HG03139 (cell line): ENCODE results near the gene DNAH2.
A peak's percentile ranks its signal among the peaks of the same experiment; 100 is the strongest.

Source experiments
- ATAC-seq: cut with Tn5 transposase; IDR thresholded peaks from one replicate; pipeline ENCODE4 v1.9.1; 2021; ENCODE audit not compliant: unreplicated experiment

The DNAH2 gene

DNA sequence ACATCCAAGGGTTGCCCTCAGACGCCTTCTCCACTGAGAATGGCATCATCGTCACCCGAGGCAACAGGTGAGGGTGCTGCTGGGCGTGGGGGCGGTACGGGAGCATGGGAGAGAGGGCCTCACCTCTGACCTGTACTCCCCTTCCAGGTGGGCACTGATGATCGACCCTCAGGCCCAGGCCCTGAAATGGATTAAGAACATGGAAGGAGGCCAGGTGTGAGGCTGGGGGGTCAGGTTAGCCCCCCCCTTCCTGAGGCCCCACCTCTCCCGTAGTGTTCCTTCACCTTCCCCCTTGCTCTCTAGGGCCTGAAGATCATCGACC lies 100.1 kb downstream of the DNAH2 start:
- ATAC-seq: no peak

DNA sequence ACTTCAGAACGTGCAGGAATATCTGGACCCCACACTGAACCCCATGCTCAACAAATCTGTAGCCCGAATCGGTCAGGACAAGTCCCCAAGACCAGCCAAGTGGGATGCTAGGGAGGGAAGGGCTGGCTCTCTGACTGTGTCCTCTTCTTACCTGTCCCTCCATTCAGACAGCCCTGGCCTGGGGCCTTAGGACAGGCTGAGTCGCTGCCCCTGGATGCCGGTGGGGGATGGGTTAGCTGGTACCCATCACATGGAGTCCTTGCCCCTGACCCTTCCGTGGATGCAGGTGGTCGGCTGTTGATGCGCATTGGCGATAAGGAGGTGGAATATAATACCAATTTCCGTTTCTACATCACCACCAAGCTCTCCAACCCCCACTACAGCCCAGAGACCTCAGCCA lies 100.5 kb downstream of the DNAH2 start:
- no peak for ATAC-seq

DNA sequence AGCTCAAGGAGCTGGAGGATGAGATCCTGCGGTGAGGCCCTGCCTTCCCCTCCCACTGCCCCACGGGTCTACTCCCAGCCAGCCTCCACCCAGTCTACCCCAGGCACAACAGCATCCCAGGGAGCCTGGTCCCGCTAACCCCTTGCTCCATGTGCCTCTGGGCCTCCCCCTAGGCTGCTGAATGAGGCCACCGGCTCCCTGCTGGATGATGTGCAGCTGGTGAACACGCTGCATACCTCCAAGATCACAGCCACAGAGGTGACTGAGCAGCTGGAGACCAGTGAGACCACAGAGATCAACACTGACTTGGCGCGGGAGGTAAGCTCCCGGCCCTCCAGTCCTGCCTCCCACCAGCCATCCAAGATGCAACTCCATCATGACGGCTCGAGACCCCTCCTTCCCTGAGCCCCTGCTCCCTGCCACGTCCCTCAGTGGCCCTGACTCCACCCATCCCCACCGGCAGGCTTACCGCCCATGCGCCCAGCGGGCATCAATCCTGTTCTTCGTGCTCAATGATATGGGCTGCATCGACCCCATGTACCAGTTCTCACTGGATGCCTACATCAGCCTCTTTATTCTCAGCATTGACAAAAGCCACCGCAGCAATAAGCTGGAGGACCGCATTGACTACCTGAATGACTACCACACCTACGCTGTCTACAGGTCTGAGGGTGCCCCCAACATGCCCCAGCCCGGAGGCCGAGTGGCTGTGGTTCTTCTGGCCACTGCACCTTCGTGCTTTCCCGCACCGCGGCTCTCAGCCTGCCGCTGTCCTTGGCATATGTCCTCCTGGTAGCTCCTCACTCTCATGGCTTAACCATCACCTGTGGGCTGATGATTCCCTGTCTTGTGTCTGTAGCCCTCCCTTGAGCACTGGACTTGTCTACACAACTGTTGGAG lies 101.5 kb downstream of the DNAH2 start:
- no peak for ATAC-seq

DNA sequence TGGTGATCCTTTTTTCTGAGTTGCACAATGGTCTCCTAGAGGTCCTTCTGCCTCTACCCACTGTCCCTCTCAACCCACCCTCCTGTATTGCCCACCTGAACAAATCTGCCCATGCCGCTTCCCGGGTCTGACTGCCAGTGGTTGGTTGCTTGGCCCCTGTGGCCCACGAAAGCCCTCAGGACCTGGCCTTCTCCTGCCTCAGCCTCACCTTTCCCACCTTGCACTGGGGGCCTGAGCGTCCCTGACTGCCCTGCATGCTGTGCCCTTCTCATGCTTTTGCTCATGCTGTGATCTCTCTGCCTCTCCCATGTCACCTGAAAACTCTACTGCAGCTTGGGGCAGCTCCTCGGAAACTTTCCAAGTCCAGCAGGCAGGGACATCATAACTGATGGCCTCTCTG lies 102.7 kb downstream of the DNAH2 start:
- ATAC-seq: no peak

DNA sequence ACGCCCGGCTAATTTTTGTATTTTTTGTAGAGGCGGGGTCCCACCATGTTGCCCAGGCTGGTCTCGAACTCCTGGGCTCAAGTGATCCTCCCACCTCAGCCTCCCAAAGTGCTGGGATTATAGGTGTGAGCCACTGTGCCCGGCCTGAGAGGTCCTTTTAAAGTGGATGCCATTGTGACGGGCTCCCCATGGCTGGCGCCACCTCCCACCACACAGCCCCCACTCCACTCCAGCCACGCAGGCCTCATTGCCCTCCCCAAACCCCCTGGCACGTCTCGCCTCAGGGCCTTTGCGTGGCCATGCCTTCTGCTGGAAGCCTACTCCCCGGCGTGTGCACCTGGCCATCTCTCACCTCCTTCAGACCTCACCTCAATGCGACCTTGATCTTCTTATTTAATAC lies 104.6 kb downstream of the DNAH2 start:
- ATAC-seq: no peak

DNA sequence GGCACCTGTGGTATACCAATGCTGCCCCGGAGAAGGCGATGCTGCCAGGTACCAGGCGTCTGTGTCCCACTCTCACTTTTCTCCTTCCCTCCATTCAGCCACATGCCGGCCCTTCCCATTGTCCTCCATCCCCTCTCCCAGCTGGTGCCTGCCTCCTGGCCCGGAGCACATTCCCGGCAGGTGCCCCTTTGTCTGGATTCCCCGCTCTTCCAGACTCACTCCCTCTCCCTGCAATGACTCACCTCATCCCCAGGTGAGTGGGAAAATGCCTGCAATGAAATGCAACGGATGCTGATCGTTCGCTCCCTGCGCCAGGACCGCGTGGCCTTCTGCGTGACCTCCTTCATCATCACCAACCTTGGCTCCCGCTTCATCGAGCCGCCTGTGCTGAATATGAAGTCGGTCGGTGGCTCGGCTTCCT lies 106.0 kb downstream of the DNAH2 start:
- ATAC-seq: no peak

DNA sequence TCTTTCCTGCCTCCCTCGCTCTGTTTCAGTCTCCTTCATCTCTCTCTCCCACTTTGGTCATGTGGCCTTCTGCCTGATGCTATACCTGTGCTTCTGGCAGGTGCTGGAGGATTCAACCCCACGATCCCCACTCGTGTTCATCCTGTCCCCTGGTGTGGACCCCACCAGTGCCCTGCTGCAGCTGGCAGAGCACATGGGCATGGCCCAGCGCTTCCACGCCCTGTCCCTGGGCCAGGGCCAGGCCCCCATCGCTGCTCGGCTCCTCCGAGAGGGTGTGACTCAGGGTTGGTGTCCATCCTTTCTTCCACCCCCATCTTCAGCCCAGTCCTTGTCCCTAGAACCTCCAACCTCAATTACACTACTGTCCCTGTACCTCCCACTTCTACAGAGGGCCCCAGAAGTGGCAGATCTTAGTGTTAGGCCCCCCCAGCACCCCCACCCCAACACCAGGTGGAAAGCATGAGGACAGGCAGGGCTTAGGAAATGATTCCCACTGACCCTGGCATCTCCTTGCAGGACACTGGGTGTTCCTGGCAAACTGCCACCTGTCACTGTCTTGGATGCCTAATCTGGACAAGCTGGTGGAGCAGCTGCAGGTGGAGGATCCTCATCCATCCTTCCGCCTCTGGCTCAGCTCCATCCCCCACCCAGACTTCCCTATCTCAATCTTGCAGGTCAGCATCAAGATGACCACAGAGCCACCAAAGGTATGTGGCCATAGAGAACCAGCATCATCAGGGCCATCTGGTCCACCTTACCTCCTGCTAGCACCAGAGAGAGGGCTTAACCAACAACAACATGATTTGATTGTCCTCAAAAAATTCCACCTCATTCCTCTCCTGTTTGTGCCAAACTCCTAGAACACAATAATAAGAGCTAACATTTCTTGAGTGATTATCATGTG lies 106.7 kb downstream of the DNAH2 start:
- ATAC-seq: no peak

DNA sequence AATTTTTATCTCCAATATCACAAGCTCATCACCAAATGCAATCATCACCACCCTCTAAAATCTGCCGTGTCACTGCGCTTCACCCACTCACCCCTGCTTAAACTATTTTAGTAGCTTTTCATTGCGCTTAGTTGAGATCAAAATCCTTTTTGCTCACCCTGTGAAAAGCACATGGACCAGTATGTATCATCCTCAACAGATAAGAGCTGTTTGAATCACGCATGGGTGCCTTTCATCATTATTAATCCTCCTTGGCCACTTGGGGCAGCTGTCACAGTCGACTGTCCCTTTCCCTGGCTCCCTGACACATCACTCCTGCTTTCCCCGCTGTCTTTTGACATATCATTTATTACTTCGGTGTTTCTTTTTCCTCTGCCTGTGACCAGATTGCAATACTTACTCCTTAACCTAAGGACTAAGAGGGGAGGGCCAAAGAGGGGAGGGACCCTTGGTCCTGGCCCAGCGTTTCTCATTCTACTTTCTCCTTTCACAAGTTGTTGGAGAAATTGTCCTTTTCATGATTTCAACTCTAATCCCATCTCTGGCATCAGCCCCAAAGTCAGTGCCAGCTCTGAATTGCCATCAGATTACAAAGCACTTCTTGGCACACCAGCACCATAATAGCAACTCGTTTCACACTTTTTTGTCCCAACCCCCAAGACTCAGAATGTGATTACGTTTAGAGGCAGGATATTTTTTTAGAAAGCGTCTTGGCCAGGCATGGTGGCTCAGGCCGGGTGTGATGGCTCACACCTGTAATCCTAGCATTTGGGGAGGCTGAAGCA lies 107.9 kb downstream of the DNAH2 start:
- no peak for ATAC-seq

DNA sequence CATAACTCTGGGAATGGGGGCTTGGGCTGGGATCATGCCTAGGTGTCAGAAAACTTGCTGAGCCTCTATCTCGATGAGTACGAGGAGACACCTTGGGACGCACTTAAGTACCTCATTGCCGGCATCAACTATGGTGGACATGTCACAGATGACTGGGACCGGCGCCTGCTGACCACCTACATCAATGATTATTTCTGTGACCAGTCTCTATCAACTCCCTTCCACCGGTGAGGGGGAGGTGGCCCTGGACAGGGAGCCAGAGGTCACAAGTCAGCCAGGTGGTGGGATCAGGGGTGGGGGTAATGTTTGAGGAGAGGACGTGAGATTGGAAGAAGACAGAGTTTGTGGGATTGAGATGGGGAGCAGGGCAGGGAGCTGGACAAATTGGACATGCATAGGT lies 113.1 kb downstream of the DNAH2 start:
- ATAC-seq: no peak

DNA sequence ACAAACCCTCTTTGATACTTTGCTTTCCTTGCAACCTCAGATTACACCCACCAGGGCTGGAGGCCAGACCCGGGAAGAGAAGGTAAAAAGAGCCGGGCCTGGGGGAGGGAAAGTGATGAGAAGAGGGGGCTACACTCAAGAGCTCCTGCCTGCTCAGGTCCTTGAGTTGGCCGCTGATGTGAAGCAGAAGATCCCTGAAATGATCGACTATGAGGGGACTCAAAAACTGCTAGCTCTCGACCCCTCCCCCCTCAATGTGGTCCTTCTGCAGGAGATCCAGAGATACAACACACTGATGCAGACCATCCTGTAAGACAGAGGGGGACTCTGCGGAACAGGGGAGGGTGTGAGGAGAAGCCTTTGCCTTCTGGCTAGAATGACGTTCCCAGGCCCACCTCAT lies 113.7 kb downstream of the DNAH2 start:
- ATAC-seq: no peak

DNA sequence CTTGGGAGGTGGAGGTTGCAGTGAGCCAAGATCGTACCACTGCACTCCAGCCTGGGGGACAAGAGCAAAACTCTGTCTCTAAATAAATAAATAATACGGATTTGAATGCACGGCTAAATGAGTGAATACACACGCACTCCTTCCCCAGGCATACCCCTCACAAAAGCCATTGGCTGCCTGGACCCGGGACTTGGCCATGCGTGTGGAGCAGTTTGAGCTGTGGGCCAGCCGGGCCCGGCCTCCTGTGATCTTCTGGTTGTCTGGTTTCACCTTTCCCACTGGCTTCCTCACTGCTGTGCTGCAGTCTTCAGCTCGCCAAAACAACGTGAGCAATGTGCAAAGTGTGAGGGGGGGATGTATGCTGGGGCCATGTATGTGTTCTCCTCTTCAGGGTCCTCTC lies 114.9 kb downstream of the DNAH2 start:
- no peak for ATAC-seq

DNA sequence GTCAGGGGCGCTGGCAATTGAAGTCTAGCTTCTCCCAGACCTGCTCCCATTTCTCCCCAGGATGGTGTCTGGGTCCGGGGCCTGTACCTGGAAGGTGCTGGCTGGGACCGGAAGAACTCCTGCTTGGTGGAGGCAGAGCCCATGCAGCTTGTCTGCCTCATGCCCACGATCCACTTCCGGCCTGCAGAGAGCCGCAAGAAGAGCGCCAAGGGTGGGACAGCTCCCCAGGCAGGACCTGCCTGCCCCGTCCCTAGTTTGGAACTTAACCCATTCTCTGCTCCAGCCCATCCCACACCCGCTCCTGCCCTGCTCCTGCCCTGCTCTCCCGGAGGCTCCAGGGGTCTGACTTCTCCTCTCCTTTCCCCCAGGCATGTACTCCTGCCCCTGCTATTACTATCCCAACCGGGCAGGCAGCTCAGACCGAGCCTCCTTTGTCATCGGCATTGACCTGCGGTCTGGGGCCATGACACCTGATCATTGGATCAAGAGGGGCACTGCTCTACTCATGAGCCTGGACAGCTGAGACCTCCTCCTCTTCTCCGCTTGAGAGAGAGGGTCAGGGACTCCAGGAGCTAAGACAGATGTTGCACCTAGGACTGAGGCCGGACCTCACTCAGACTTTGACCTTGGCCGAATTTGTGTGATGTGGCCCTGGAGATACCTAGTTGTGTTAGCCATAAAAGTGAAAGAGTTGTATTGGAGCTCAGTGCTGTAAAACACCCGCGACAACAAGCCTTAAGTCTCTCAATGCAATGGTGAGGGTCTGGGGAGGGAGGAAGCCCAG lies 115.7 kb downstream of the DNAH2 start:
- ATAC-seq: no peak

DNA sequence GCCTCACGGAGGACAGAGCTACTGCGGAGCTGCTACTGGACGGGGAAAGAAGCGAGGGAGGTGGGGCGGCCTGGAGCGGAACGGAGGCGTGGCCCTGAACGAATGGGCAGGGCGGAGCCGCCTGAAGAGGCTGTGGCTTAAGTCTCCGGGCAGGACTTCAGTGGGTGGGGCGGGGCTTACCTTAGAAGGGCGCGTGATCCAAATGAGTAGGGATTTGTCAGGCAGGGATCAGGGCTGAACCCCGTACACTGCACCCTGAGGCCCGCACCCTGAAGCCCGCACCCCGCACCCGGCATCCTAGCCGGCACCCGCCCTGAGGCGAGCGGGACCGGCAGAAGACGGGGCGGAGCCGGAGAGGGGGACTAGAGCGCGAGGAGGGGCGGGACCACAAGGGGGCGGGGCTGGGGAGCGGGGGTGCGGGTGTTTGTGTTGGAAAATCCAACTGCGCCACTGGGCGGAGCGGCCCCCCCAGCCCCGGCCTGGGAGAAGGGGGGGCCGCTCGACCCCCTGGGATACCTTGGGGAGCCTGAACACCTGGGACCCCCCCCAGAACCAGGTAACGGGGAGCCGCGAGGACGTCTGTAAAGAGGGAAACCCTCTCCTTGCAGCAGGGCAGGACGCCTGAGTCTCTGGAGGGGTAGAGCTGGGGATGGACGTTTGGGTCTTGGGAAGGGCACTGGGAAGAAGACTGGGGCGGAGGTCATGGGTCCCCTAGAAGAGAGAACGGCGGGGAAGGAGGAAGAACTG lies 116.4 kb downstream of the DNAH2 start, which contains the start of gene KDM6B:
KDM6B (plus strand) TSS at position 423 of the 747 bp plus-strand sequence. CDS start 11,338 bp downstream, outside the sequence.
- ATAC-seq: no peak

DNA sequence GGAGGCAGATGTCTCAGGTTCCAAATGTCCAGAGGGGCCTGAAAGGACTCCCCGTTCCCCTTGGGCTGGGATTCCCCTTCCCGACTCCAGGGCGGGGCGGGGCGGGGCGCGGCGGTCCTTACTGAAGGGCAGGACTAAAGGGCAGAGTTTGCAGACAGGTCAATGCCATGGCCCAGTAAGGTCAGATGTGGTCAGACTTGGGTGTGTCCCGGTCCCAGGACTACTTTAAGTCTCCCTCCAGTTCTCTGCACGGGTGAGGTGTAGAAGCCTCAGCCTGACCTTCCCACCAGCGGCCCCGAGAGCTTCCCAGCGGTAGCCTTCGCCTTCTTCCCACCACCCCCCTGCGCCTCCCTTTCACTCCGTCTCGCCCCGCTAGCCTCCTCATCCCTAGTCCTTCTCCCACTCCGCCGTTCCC lies 117.0 kb downstream of the DNAH2 start:
- ATAC-seq: no peak

DNA sequence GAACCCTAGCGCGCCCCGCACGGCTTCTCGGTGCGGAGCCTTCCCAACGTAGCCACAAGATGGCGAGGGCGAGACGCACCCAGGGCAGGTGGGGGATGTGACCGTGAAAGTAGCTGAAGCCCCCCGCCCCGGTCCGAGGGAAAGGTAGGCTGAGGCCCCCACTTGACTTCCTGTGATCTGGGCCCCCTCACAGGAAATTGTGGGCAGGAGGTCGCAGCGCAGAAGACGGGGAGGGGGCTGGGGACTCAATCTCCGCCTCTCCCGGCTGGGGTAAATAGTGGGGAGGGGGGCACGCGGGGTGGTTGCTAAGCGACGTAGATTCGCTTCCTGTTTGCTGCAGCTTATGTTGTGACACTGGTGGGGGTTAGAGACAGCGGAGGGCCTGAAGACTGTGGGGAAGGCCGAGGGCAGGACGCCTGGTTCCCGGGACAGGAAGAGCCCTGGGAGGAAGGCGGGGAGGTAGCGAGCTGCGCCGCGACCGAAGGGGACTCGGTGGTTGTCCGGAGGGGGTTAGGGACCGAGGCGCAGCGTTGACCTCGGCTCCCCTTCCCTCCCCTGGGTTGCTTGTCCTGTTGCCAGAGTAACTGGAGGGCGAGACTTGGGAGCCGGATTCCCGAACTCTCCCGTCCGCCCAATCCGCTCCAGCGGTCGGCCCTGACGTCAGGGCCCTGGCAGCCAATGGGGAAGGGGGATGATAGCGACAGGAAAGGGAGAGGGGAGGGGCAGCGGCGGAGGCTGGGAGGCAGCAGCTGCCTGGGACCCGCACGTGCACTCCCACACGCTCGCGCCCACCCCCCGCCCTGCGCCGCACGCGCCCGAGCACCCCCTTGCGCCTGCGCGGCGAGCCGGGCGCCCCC lies 117.6 kb downstream of the DNAH2 start:
- peak; percentile 42 for ATAC-seq

DNA sequence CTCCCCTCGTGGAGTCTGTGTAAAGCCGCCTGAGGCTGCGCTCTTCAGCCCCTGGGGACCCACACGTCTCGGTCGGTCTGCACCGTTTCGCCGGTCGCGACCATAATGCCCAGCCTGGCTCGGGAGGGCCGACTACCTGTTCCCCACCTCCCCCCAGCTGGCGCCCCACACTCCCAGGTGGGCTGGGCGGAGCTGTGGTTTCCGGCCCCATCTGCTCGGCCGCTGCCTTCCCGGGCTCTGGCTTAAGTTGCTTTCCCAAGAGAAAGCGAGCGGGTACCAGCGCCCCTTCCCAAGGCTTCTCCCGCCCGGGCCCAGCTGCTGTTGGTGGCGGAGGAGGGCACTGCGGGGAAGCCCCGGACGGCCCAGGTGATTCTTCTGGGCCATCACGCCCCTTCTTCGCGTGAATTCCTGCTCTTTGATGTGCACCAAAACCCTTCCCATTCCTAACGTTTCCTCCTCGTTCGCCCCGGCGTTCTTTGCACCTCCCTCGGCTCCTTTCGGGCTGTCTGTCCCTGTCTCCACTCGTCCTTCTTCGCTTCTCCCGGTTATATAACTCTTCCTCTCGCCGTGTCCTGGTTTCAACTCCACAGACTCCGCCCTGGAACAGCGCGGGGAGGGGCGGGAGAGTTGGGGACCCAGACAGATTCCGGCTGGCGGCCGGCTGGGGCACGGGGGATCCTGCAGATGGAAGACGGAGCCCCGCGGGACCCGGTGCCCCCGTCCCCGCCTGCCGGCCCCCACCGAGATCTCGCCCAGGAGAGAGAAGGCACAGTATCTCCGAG lies 118.5 kb downstream of the DNAH2 start:
- ATAC-seq: peak; percentile 30

DNA sequence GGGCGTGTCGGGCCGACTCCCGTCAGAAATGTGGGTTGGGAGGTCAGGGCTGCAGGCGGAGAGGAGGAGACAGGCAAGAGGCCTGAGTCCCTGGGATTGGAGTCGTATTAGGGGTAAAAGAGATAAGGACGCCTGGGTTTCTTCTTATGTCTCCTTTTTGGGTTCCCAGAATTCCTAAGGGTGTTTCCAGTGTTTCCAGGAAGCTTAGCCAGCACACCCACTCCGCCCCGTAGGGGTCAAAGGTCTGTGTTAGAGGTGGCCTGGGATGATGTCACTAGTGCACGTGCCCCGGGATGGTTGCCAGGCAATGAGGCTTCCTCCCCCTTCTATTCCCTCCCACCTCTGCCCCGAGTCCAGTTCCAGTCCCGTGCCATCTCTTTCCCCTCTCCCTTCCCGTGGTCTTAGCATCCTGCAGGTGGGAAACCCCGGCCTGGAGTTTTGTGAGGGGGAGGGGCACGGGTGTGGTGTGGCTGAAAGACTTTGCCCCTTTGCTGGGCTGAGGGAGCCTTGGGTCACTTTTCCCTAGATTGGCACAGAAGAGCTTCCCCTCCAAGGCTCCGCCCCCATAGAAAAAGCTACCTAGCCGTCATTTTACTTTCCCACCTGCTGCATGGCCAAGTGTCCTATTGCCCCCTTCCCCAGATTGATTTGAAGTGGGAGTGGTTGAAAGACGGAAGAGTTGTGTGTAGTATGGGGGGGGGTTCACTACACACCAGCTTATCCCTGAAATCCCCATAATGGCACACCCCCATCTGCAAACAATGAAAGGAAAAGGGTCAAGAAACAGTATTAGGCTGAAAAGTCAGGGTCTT lies 119.3 kb downstream of the DNAH2 start:
- ATAC-seq: no peak
